Vagina (tissue), 2 donors: Measurements from ENCODE around the gene FAIM2. TPM values are rescaled to one million over a fixed set of nuclear protein-coding genes. Genes with fewer than 3 reads are reported as not detected.

Source experiments
- DNase-seq, 2 donors: peaks; one replicate each; pipeline ENCODE4 v3.0.0-alpha.2; 2017; ENCODE audit errors: extremely low spot score in 2 of 2
- H3K27ac ChIP-seq: fragments of 200-600 bp; sonication (generic); one replicate; pipeline ENCODE4 v1.5.1; 2019
- H3K27me3 ChIP-seq: fragments of 200-600 bp; sonication (generic); one replicate; pipeline ENCODE4 v1.5.1; 2019
- H3K36me3 ChIP-seq, 2 donors: fragments of 200-600 bp; sonication (generic); one replicate each; pipeline ENCODE4 v1.5.1; 2017 to 2019
- H3K4me1 ChIP-seq: fragments of 200-600 bp; sonication (generic); one replicate; pipeline ENCODE4 v1.5.1; 2019
- H3K4me3 ChIP-seq, 2 donors: fragments of 200-600 bp; sonication (generic); 1 replicate in 1 of 2; 2 replicates in 1 of 2; pipeline ENCODE4 v1.5.1; 2016 to 2019
- H3K9me3 ChIP-seq: fragments of 200-600 bp; sonication (generic); one replicate; pipeline ENCODE4 v1.5.1; 2019
- POLR2A ChIP-seq, 2 donors: fragments of 450-650 bp; IDR thresholded peaks; one replicate each; pipeline ENCODE4 v1.6.1; 2017; ENCODE audit warnings: antibody characterized with exemption in 2 of 2, mild to moderate bottlenecking in 2 of 2, moderate library complexity in 2 of 2
- POLR2AphosphoS5 ChIP-seq, 2 donors: sonication (generic); formaldehyde crosslinking; IDR thresholded peaks; one replicate each; pipeline ENCODE4 v1.9.0; 2017; ENCODE audit warnings: antibody characterized with exemption in 2 of 2, mild to moderate bottlenecking in 2 of 2, low read depth in 1 of 2; ENCODE audit not compliant: insufficient read depth in 1 of 2
- intact Hi-C: fragments of 100-400 bp; cut with DNase I; formaldehyde crosslinking; loops from one replicate; pipeline ENCODE4 v1.15.1; 2023
- total RNA-seq: library from RNA; depleted of rRNA; stranded (reverse); fragments of >200 nt; gene quantifications from one replicate; pipeline ENCODE4 v1.2.3, GENCODE V29; 2016
- TF ChIP-seq, protein P1 (sequence below), 3 experiments: fragments of 450-650 bp in 2 of 3; fragments of 200-600 bp in 1 of 3; sonication (generic) in 1 of 3; IDR thresholded peaks; one replicate each; pipeline ENCODE4 v1.5.1; 2017 to 2019; ENCODE audit warnings: antibody characterized with exemption in 3 of 3, mild to moderate bottlenecking in 2 of 3, moderate library complexity in 2 of 3

The FAIM2 gene
- total RNA-seq, 1 donor from 2014 or later = 19.4 TPM

DNA sequence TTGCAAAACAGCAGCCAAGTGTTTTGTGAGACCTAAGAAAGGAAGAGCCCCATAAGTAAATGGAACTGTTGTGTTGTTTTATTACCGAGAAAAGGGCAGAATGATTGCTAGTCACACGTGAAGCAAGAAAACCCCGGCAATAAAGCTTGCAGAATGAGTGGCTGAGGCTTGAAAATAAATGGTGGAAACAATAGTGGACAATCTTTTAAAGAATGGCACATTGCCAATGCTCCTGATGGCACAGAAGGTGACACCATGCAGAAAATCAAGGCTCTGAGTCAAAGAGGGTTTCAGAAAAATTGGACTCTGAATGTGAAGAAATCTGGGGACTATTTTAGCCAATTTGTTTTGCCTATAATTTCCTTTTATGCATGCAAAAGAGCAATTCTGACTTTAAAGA, 42.8 kb upstream of the FAIM2 start:
- no peak overlapping the region for H3K4me3 ChIP-seq
- intact Hi-C loops = no loop called here

DNA sequence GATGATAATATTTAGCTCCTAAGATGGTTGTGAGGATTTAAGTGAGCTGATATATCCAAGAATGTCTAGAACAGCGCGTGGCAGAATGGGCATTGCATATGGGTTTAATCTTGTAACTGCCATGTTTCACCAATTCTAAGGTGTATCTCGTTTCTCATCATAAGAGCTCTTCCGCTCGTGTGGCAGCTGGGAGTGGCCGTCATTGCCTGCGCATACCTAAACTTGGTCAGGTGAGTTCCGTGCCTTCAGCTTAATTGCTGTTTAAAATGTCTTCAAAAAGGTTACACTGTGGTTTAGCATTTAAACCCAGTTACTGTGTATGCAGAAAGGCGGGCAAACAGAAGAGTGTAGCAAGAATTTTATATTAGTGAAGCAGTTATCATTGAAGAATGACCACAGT, 42.4 kb upstream of the FAIM2 start:
- intact Hi-C loops = no loop called here
- H3K4me1 ChIP-seq = peaks cover 16% of the 10 kb centered on the region
- H3K27me3 ChIP-seq = no peaks in the 10 kb centered on the region
- peak overlapping the region; percentile 66 for H3K27ac ChIP-seq
- H3K9me3 ChIP-seq = no peaks in the 10 kb centered on the region
- no peaks in the 10 kb centered on the region for H3K36me3 ChIP-seq
- no peak overlapping the region for H3K4me3 ChIP-seq
- DNase-seq = no peak
- TF ChIP-seq POLR2A (IDR thresholded peaks at IDR 0.05) = no peak
- TF ChIP-seq, protein P1, sequence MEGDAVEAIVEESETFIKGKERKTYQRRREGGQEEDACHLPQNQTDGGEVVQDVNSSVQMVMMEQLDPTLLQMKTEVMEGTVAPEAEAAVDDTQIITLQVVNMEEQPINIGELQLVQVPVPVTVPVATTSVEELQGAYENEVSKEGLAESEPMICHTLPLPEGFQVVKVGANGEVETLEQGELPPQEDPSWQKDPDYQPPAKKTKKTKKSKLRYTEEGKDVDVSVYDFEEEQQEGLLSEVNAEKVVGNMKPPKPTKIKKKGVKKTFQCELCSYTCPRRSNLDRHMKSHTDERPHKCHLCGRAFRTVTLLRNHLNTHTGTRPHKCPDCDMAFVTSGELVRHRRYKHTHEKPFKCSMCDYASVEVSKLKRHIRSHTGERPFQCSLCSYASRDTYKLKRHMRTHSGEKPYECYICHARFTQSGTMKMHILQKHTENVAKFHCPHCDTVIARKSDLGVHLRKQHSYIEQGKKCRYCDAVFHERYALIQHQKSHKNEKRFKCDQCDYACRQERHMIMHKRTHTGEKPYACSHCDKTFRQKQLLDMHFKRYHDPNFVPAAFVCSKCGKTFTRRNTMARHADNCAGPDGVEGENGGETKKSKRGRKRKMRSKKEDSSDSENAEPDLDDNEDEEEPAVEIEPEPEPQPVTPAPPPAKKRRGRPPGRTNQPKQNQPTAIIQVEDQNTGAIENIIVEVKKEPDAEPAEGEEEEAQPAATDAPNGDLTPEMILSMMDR (IDR thresholded peaks at IDR 0.05) = no peak
- no peak for TF ChIP-seq POLR2AphosphoS5 (IDR thresholded peaks at IDR 0.05; ENCODE audit: insufficient read depth in 1 of 2, low read depth in 1 of 2)

More for the DNA sequence above, 42.8 kb upstream of the FAIM2 start:
- H3K36me3 ChIP-seq = no peaks in the 10 kb centered on the region
- no peaks in the 10 kb centered on the region for H3K27me3 ChIP-seq
- H3K27ac ChIP-seq = no peak overlapping the region
- DNase-seq = no peak
- peaks cover 16% of the 10 kb centered on the region for H3K4me1 ChIP-seq
- TF ChIP-seq, protein P1 (IDR thresholded peaks at IDR 0.05) = no peak
- TF ChIP-seq POLR2A (IDR thresholded peaks at IDR 0.05) (no peak), POLR2AphosphoS5 (IDR thresholded peaks at IDR 0.05; ENCODE audit: insufficient read depth in 1 of 2, low read depth in 1 of 2) (no peak)
- H3K9me3 ChIP-seq = no peaks in the 10 kb centered on the region

DNA sequence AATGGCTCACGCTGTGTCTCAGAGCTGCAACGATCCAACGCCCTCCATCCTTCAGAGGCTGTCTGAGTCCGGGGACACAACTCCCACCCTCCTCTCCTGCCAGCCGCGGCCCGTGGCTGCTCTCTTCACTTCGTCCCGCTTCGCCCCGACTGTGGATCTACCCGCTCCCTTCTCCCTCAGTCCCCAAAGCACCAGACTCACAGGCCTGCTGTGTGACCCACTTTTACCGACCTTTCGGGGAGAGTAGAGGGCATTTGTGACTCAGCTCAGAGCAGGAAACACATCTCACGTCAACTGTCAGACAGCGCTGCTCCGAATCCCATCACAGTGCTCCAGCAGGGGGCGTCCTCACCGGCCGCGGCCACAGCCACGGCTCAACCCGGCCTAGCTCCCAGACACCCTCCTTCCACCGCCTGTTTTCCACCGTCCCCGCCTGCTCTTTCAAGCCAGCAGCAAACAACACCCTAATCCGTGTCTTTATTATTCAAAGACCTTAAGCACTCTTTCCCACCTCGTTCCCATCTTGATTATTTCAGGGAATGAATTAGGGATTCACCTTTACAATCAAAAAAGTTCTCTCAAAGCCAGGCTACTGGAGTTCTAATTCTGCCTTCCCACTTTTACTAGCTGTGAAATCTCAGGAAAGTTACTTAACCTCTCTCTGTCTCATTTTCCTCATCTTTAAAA, 41.8 kb upstream of the FAIM2 start:
- Histone ChIP-seq H3K27ac (peak overlapping the region; percentile 66), H3K4me3 (peak overlapping the region; percentile 18 to 29), H3K4me1 (peaks cover 16% of the 10 kb centered on the region), H3K27me3 (no peaks in the 10 kb centered on the region), H3K9me3 (no peaks in the 10 kb centered on the region), H3K36me3 (no peaks in the 10 kb centered on the region)
- no peak for DNase-seq
- TF ChIP-seq POLR2AphosphoS5 (IDR thresholded peaks at IDR 0.05; ENCODE audit: insufficient read depth in 1 of 2, low read depth in 1 of 2) (peak; percentile 57 to 60), POLR2A (IDR thresholded peaks at IDR 0.05) (no peak)
- TF ChIP-seq, protein P1 (IDR thresholded peaks at IDR 0.05) = peak; percentile 62 to 65 (median 63)
- intact Hi-C loops = no loop called here

DNA sequence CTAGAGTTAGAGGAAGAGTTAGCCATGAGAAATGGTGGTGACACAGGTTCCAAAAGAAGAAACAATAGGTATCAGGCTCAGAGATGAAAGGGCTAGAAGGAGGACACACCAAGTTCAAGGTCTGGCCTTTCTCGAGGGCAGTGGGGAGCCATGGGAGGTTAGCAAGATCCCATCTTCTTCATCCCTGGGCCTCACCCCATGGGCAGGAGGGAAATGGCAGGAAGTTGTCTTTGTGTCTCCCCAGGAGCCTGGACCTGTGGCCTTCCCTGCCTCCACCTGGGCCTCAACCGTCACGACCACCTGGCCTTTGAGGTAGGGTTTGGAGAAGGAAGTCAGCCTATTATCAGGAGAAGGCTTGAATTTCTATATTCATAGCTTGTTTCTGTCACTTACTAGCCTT, 41.0 kb upstream of the FAIM2 start:
- intact Hi-C loops = no loop called here

DNA sequence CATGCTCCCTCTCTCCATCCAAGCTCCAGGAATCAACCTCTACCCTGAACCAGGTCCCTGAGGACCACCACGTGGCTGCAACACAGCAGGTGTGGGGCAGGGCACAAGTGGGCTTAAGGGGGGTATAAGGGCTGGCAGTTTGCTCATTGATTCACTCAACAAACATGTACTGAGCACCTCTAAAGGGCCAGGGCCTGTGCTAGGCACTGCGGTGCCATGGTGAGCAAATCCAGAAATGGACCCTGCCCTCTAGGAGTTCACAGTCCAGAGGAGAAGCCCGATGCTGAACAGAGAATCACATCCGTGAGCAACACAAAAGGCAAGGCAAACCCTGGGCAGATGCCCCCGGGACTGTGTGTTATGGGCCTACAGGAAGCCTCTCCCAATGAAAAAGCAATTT, 40.3 kb upstream of the FAIM2 start:
- DNase-seq = no peak
- no peaks in the 10 kb centered on the region for H3K36me3 ChIP-seq
- no peak overlapping the region for H3K27ac ChIP-seq
- TF ChIP-seq POLR2A (IDR thresholded peaks at IDR 0.05) (no peak), POLR2AphosphoS5 (IDR thresholded peaks at IDR 0.05; ENCODE audit: insufficient read depth in 1 of 2, low read depth in 1 of 2) (no peak)
- TF ChIP-seq, protein P1 (IDR thresholded peaks at IDR 0.05) = no peak
- H3K9me3 ChIP-seq = no peaks in the 10 kb centered on the region
- H3K4me3 ChIP-seq = no peak overlapping the region
- intact Hi-C loops = no loop called here
- peaks cover 16% of the 10 kb centered on the region for H3K4me1 ChIP-seq
- no peaks in the 10 kb centered on the region for H3K27me3 ChIP-seq

More for the DNA sequence above, 41.0 kb upstream of the FAIM2 start:
- H3K27ac ChIP-seq = peak overlapping the region; percentile 66
- no peaks in the 10 kb centered on the region for H3K9me3 ChIP-seq
- TF ChIP-seq POLR2A (IDR thresholded peaks at IDR 0.05) = no peak
- TF ChIP-seq, protein P1 (IDR thresholded peaks at IDR 0.05) = no peak
- no peak for TF ChIP-seq POLR2AphosphoS5 (IDR thresholded peaks at IDR 0.05; ENCODE audit: insufficient read depth in 1 of 2, low read depth in 1 of 2)
- no peaks in the 10 kb centered on the region for H3K36me3 ChIP-seq
- H3K27me3 ChIP-seq = no peaks in the 10 kb centered on the region
- DNase-seq = no peak
- H3K4me1 ChIP-seq = peaks cover 16% of the 10 kb centered on the region
- no peak overlapping the region for H3K4me3 ChIP-seq
